ENCODE results near the gene PRTFDC1.

The PRTFDC1 gene

DNA sequence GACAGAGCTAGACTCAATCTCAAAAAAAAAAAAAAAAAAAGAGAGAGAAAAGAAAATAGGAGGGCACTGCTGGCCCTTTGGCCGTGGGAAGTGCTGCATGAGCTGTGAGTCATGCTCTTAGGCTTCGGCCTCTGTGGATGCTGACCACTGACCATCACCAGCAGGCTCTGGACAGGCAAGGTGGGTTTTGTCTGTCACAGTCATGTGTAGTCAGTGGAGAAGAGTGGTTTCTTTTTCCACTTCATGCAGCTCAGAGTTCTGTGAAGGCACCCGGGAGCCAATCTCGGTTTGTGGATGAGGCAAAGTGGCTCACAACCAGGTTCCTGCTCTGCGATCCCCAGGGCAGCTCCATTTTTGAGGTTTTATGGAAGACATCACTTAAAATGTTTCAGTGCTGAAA, 58.1 kb downstream of the PRTFDC1 start:
- Histone ChIP-seq H3K9me2 (replicated peaks; ENCODE audit: insufficient read depth, low read length) (no peaks in the 10 kb centered on the region), H3K36me3 (ENCODE audit: low read length) (no peaks in the 10 kb centered on the region), H2AFZ (ENCODE audit: low read depth, low read length, severe bottlenecking) (no peak overlapping the region), H3K79me2 (ENCODE audit: insufficient read depth, low read length) (no peaks in the 10 kb centered on the region), H3K27me3 (ENCODE audit: low read length) (no peaks in the 10 kb centered on the region), H3K27ac (ENCODE audit: low read depth, low read length) (no peak overlapping the region), H3F3A (ENCODE audit: insufficient read depth) (no peaks in the 10 kb centered on the region), H4K20me1 (ENCODE audit: low read depth, low read length) (no peaks in the 10 kb centered on the region), H3K9ac (ENCODE audit: low read length) (no peak overlapping the region), H3K9me3 (ENCODE audit: insufficient read depth, low read length) (no peaks in the 10 kb centered on the region), H3K4me2 (ENCODE audit: low read depth, low read length, poor library complexity, severe bottlenecking) (no peak overlapping the region), H3K4me3 (ENCODE audit: insufficient read depth, low read length, poor library complexity, severe bottlenecking) (no peak overlapping the region)
- no peak for TF ChIP-seq CTCF (IDR thresholded peaks at IDR 0.05; ENCODE audit: insufficient read depth, low read length, poor library complexity, severe bottlenecking)
- TF ChIP-seq EZH2phosphoT487 (conservative IDR thresholded peaks at IDR 0.05; ENCODE audit: low read length): no peak

DNA sequence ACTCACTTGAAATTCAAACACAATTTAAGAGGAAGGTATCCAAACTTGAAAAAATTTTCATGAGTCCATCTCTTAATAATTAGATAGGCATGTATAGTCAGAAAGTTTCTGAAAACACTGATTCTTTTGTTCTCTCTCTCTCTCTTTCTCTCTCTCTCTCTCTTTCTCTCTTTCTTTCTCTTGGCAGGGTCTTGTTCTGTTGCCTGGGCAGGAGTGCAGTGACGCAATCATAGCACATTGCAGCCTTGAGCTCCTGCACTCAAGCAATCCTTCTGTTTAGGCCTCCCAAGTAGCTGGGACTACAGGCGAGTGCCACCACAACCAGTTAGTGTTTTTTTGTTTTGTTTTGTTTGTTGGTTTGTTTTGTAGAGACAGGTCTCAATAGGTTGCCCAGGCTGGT, 59.3 kb downstream of the PRTFDC1 start:
- Histone ChIP-seq H3K36me3 (ENCODE audit: low read length) (no peaks in the 10 kb centered on the region), H3K27ac (ENCODE audit: low read depth, low read length) (no peak overlapping the region), H3K9me2 (replicated peaks; ENCODE audit: insufficient read depth, low read length) (no peaks in the 10 kb centered on the region), H3K27me3 (ENCODE audit: low read length) (no peaks in the 10 kb centered on the region), H3K79me2 (ENCODE audit: insufficient read depth, low read length) (no peaks in the 10 kb centered on the region), H3K9me3 (ENCODE audit: insufficient read depth, low read length) (no peaks in the 10 kb centered on the region), H3F3A (ENCODE audit: insufficient read depth) (no peaks in the 10 kb centered on the region), H3K4me2 (ENCODE audit: low read depth, low read length, poor library complexity, severe bottlenecking) (no peak overlapping the region), H3K9ac (ENCODE audit: low read length) (no peak overlapping the region), H2AFZ (ENCODE audit: low read depth, low read length, severe bottlenecking) (no peak overlapping the region), H4K20me1 (ENCODE audit: low read depth, low read length) (no peaks in the 10 kb centered on the region), H3K4me3 (ENCODE audit: insufficient read depth, low read length, poor library complexity, severe bottlenecking) (no peak overlapping the region)
- TF ChIP-seq EZH2phosphoT487 (conservative IDR thresholded peaks at IDR 0.05; ENCODE audit: low read length) (no peak), CTCF (IDR thresholded peaks at IDR 0.05; ENCODE audit: insufficient read depth, low read length, poor library complexity, severe bottlenecking) (no peak)

GRCh38 chr10:24891823-24892222, 60.6 kb downstream of the PRTFDC1 start:
- Histone ChIP-seq H3K4me3 (ENCODE audit: insufficient read depth, low read length, poor library complexity, severe bottlenecking) (no peak overlapping the region), H3K4me2 (ENCODE audit: low read depth, low read length, poor library complexity, severe bottlenecking) (no peak overlapping the region), H3K9ac (ENCODE audit: low read length) (no peak overlapping the region), H2AFZ (ENCODE audit: low read depth, low read length, severe bottlenecking) (no peak overlapping the region), H3K36me3 (ENCODE audit: low read length) (no peaks in the 10 kb centered on the region), H3K27me3 (ENCODE audit: low read length) (no peaks in the 10 kb centered on the region), H3K9me2 (replicated peaks; ENCODE audit: insufficient read depth, low read length) (no peaks in the 10 kb centered on the region), H3K9me3 (ENCODE audit: insufficient read depth, low read length) (no peaks in the 10 kb centered on the region), H3F3A (ENCODE audit: insufficient read depth) (no peaks in the 10 kb centered on the region), H3K27ac (ENCODE audit: low read depth, low read length) (no peak overlapping the region), H4K20me1 (ENCODE audit: low read depth, low read length) (no peaks in the 10 kb centered on the region), H3K79me2 (ENCODE audit: insufficient read depth, low read length) (no peaks in the 10 kb centered on the region)
- TF ChIP-seq CTCF (IDR thresholded peaks at IDR 0.05; ENCODE audit: insufficient read depth, low read length, poor library complexity, severe bottlenecking) (no peak), EZH2phosphoT487 (conservative IDR thresholded peaks at IDR 0.05; ENCODE audit: low read length) (no peak)

GRCh38 chr10:24889639-24890038, 62.8 kb downstream of the PRTFDC1 start:
- H3K27me3 ChIP-seq (ENCODE audit: low read length): no peaks in the 10 kb centered on the region
- no peak overlapping the region for H3K9ac ChIP-seq (ENCODE audit: low read length)
- no peaks in the 10 kb centered on the region for H3K9me2 ChIP-seq (replicated peaks; ENCODE audit: insufficient read depth, low read length)
- no peaks in the 10 kb centered on the region for H3K9me3 ChIP-seq (ENCODE audit: insufficient read depth, low read length)
- H2AFZ ChIP-seq (ENCODE audit: low read depth, low read length, severe bottlenecking): no peak overlapping the region
- H3K36me3 ChIP-seq (ENCODE audit: low read length): no peaks in the 10 kb centered on the region
- H3K4me2 ChIP-seq (ENCODE audit: low read depth, low read length, poor library complexity, severe bottlenecking): no peak overlapping the region
- no peak overlapping the region for H3K27ac ChIP-seq (ENCODE audit: low read depth, low read length)
- H3K4me3 ChIP-seq (ENCODE audit: insufficient read depth, low read length, poor library complexity, severe bottlenecking): no peak overlapping the region
- no peaks in the 10 kb centered on the region for H3F3A ChIP-seq (ENCODE audit: insufficient read depth)
- no peaks in the 10 kb centered on the region for H3K79me2 ChIP-seq (ENCODE audit: insufficient read depth, low read length)
- H4K20me1 ChIP-seq (ENCODE audit: low read depth, low read length): no peaks in the 10 kb centered on the region
- no peak for TF ChIP-seq CTCF (IDR thresholded peaks at IDR 0.05; ENCODE audit: insufficient read depth, low read length, poor library complexity, severe bottlenecking)
- TF ChIP-seq EZH2phosphoT487 (conservative IDR thresholded peaks at IDR 0.05; ENCODE audit: low read length): no peak
